ENCODE results near the gene ASAH2.

The ASAH2 gene

DNA sequence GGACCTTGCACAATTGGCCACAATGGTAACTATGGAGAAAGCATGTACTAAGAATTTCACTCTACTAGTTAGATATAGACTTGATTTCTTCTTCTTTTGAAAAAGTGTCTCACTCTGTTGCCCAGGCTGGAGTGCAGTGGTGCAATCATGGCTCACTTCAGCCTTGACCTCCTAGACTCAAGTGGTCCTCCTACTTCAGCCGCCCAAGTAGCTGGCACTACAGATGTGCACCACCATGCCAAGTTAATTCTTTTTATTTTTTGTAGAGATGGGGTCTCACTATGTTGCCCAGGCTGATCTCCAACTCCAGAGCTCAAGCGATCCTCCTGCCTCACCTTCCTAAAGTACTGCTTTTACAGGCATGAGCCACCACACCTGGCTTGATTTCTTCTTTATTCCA, 29.1 kb downstream of the ASAH2 start:
- Histone ChIP-seq H3K4me1 (ENCODE audit: low read length) (no peaks in the 10 kb centered on the region), H3F3A (ENCODE audit: insufficient read depth, low read length) (no peaks in the 10 kb centered on the region), H2AFZ (ENCODE audit: low read length) (no peak overlapping the region), H3K4me2 (ENCODE audit: low read depth, low read length) (no peak overlapping the region), H3K79me2 (ENCODE audit: low read length) (no peaks in the 10 kb centered on the region), H3K27me3 (replicated peaks; ENCODE audit: insufficient read depth, low read length) (no peaks in the 10 kb centered on the region), H4K20me1 (ENCODE audit: insufficient read depth, low read length) (no peaks in the 10 kb centered on the region), H3K4me3 (ENCODE audit: low read length) (no peak overlapping the region), H3K9me2 (replicated peaks; ENCODE audit: insufficient read depth, low read length) (no peaks in the 10 kb centered on the region), H3K27ac (ENCODE audit: low read length) (no peak overlapping the region), H3K9me3 (replicated peaks; ENCODE audit: insufficient read depth, low read length) (no peaks in the 10 kb centered on the region), H3K36me3 (replicated peaks; ENCODE audit: insufficient read depth, low read length) (no peaks in the 10 kb centered on the region), H3K9ac (ENCODE audit: low read length) (no peak overlapping the region)
- no peak for DNase-seq
- TF ChIP-seq, protein P1, sequence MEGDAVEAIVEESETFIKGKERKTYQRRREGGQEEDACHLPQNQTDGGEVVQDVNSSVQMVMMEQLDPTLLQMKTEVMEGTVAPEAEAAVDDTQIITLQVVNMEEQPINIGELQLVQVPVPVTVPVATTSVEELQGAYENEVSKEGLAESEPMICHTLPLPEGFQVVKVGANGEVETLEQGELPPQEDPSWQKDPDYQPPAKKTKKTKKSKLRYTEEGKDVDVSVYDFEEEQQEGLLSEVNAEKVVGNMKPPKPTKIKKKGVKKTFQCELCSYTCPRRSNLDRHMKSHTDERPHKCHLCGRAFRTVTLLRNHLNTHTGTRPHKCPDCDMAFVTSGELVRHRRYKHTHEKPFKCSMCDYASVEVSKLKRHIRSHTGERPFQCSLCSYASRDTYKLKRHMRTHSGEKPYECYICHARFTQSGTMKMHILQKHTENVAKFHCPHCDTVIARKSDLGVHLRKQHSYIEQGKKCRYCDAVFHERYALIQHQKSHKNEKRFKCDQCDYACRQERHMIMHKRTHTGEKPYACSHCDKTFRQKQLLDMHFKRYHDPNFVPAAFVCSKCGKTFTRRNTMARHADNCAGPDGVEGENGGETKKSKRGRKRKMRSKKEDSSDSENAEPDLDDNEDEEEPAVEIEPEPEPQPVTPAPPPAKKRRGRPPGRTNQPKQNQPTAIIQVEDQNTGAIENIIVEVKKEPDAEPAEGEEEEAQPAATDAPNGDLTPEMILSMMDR (IDR thresholded peaks at IDR 0.05; ENCODE audit: low read length): no peak
- TF ChIP-seq EZH2 (optimal IDR thresholded peaks at IDR 0.05; ENCODE audit: low read depth, low read length) (no peak), EZH2phosphoT487 (IDR thresholded peaks at IDR 0.05; ENCODE audit: low read length) (no peak)

DNA sequence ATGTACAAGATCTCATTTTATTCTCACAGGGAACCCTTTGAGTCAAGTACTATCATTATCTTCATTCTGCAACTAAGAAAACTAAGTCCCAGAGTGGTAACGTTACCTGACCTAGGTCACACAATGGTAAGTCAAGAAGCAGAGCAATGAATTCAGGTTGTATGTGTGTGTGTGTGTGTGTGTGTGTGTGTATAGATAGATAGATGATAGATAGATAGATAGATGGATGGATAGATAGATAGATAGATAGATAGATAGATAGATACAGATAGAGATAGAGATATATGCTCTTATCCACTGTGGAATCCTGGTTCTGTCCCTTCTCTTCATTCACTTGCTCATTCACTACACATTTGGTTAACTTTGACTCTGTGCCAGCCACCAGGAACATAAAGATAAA, 29.8 kb downstream of the ASAH2 start:
- H3K4me3 ChIP-seq (ENCODE audit: low read length): no peak overlapping the region
- H3K4me2 ChIP-seq (ENCODE audit: low read depth, low read length): no peak overlapping the region
- no peaks in the 10 kb centered on the region for H3F3A ChIP-seq (ENCODE audit: insufficient read depth, low read length)
- no peaks in the 10 kb centered on the region for H3K36me3 ChIP-seq (replicated peaks; ENCODE audit: insufficient read depth, low read length)
- no peaks in the 10 kb centered on the region for H3K9me3 ChIP-seq (replicated peaks; ENCODE audit: insufficient read depth, low read length)
- H3K9ac ChIP-seq (ENCODE audit: low read length): no peak overlapping the region
- H3K27me3 ChIP-seq (replicated peaks; ENCODE audit: insufficient read depth, low read length): no peaks in the 10 kb centered on the region
- no peaks in the 10 kb centered on the region for H3K9me2 ChIP-seq (replicated peaks; ENCODE audit: insufficient read depth, low read length)
- no peak for DNase-seq
- no peaks in the 10 kb centered on the region for H4K20me1 ChIP-seq (ENCODE audit: insufficient read depth, low read length)
- TF ChIP-seq, protein P1 (IDR thresholded peaks at IDR 0.05; ENCODE audit: low read length): no peak
- no peak for TF ChIP-seq EZH2 (optimal IDR thresholded peaks at IDR 0.05; ENCODE audit: low read depth, low read length)
- TF ChIP-seq EZH2phosphoT487 (IDR thresholded peaks at IDR 0.05; ENCODE audit: low read length): no peak
- no peaks in the 10 kb centered on the region for H3K4me1 ChIP-seq (ENCODE audit: low read length)
- H2AFZ ChIP-seq (ENCODE audit: low read length): no peak overlapping the region
- no peaks in the 10 kb centered on the region for H3K79me2 ChIP-seq (ENCODE audit: low read length)
- no peak overlapping the region for H3K27ac ChIP-seq (ENCODE audit: low read length)

DNA sequence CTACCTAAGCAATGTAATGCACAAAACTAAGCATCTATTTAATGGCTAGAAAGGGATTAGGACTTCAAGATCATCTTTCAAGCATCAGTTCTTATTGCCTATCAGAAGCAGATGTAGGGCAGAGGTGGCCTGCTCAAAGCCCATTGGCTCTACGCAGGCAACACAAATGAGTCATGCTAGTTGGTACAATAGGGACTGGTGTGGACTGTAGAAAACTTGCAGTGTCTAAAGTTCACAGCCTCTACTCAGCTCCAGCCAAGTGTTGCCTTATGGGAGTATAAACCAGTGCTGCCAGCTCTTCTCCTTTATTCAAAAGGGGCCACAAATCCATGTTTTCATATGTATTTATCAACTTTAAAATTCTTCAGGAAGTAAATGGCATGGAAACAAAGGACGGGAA, 31.7 kb downstream of the ASAH2 start:
- Histone ChIP-seq H3K36me3 (replicated peaks; ENCODE audit: insufficient read depth, low read length) (no peaks in the 10 kb centered on the region), H3K9me2 (replicated peaks; ENCODE audit: insufficient read depth, low read length) (no peaks in the 10 kb centered on the region), H3K4me1 (ENCODE audit: low read length) (no peaks in the 10 kb centered on the region), H4K20me1 (ENCODE audit: insufficient read depth, low read length) (no peaks in the 10 kb centered on the region), H3K9ac (ENCODE audit: low read length) (no peak overlapping the region), H3K4me2 (ENCODE audit: low read depth, low read length) (no peak overlapping the region), H3K27ac (ENCODE audit: low read length) (no peak overlapping the region), H3K27me3 (replicated peaks; ENCODE audit: insufficient read depth, low read length) (no peaks in the 10 kb centered on the region), H3K9me3 (replicated peaks; ENCODE audit: insufficient read depth, low read length) (no peaks in the 10 kb centered on the region), H3K79me2 (ENCODE audit: low read length) (no peaks in the 10 kb centered on the region), H3K4me3 (ENCODE audit: low read length) (no peak overlapping the region), H2AFZ (ENCODE audit: low read length) (no peak overlapping the region), H3F3A (ENCODE audit: insufficient read depth, low read length) (no peaks in the 10 kb centered on the region)
- no peak for DNase-seq
- TF ChIP-seq, protein P1 (IDR thresholded peaks at IDR 0.05; ENCODE audit: low read length): no peak
- no peak for TF ChIP-seq EZH2phosphoT487 (IDR thresholded peaks at IDR 0.05; ENCODE audit: low read length)
- no peak for TF ChIP-seq EZH2 (optimal IDR thresholded peaks at IDR 0.05; ENCODE audit: low read depth, low read length)

Measured in MM.1S (cell line).